ENCODE measurements around the gene AJAP1.

AJAP1 gene

GRCh38 chr1:4626560-4627319, 27.7 kb upstream of the AJAP1 start:
- no peaks in the 10 kb centered on the region for H3K27me3 ChIP-seq (ENCODE audit: insufficient read depth, low read length, poor library complexity)
- no peak overlapping the region for H4K5ac ChIP-seq (ENCODE audit: low read length)
- no CpG with 5 or more reads among the region's 9 CpGs for WGBS (ENCODE audit: extremely low coverage, insufficient coverage, low lambda C conversion rate)
- no peak overlapping the region for H3K27ac ChIP-seq (ENCODE audit: low read depth, low read length)
- no peak overlapping the region for H3K18ac ChIP-seq (ENCODE audit: low read length)
- no peak overlapping the region for H3K9ac ChIP-seq (ENCODE audit: low read length)
- no peaks in the 10 kb centered on the region for H3K79me1 ChIP-seq (ENCODE audit: low read length)
- H3K23ac ChIP-seq (ENCODE audit: low read length): no peak overlapping the region
- H3K36me3 ChIP-seq (ENCODE audit: control insufficient read depth, insufficient read depth, low read length): no peaks in the 10 kb centered on the region
- H4K8ac ChIP-seq (ENCODE audit: low read depth, low read length): no peak overlapping the region
- no peak overlapping the region for H2BK120ac ChIP-seq (ENCODE audit: low read depth, low read length)
- no peaks in the 10 kb centered on the region for H3K4me1 ChIP-seq (ENCODE audit: control insufficient read depth, low read depth, low read length)
- no peak for DNase-seq
- no peak overlapping the region for H3K56ac ChIP-seq (ENCODE audit: low read length)
- H3K4ac ChIP-seq (ENCODE audit: low read depth, low read length): no peak overlapping the region
- H2BK5ac ChIP-seq (ENCODE audit: low read length): no peak overlapping the region
- no peak overlapping the region for H2BK15ac ChIP-seq (replicated peaks; ENCODE audit: low read depth)
- no peaks in the 10 kb centered on the region for H3K79me2 ChIP-seq (ENCODE audit: control insufficient read depth, insufficient read depth, low read length)
- H3K4me2 ChIP-seq (ENCODE audit: low read length): no peak overlapping the region
- no peak overlapping the region for H3K4me3 ChIP-seq (ENCODE audit: low read length)
- no peak overlapping the region for H2AK5ac ChIP-seq (ENCODE audit: low read length)

- Histone ChIP-seq H3K4me1 (ENCODE audit: control insufficient read depth, low read depth, low read length) (no peaks in the 10 kb centered on the region), H3K79me2 (ENCODE audit: control insufficient read depth, insufficient read depth, low read length) (no peaks in the 10 kb centered on the region), H3K36me3 (ENCODE audit: control insufficient read depth, insufficient read depth, low read length) (no peaks in the 10 kb centered on the region), H3K4me3 (ENCODE audit: low read length) (no peak overlapping the region), H3K79me1 (ENCODE audit: low read length) (no peaks in the 10 kb centered on the region), H3K4ac (ENCODE audit: low read depth, low read length) (no peak overlapping the region), H3K27ac (ENCODE audit: low read depth, low read length) (no peak overlapping the region), H3K27me3 (ENCODE audit: insufficient read depth, low read length, poor library complexity) (no peaks in the 10 kb centered on the region), H2BK15ac (replicated peaks; ENCODE audit: low read depth) (no peak overlapping the region), H3K9ac (ENCODE audit: low read length) (no peak overlapping the region), H3K18ac (ENCODE audit: low read length) (no peak overlapping the region), H3K56ac (ENCODE audit: low read length) (no peak overlapping the region), H3K23ac (ENCODE audit: low read length) (no peak overlapping the region), H4K5ac (ENCODE audit: low read length) (no peak overlapping the region), H2BK120ac (ENCODE audit: low read depth, low read length) (no peak overlapping the region), H4K8ac (ENCODE audit: low read depth, low read length) (no peak overlapping the region), H2BK5ac (ENCODE audit: low read length) (no peak overlapping the region), H3K4me2 (ENCODE audit: low read length) (no peak overlapping the region), H2AK5ac (ENCODE audit: low read length) (no peak overlapping the region)
- WGBS (ENCODE audit: extremely low coverage, insufficient coverage, low lambda C conversion rate): no CpG with 5 or more reads among the region's 12 CpGs
- DNase-seq: no peak
Measured at GRCh38 chr1:4627353-4627752, 27.1 kb upstream of the AJAP1 start.

DNA sequence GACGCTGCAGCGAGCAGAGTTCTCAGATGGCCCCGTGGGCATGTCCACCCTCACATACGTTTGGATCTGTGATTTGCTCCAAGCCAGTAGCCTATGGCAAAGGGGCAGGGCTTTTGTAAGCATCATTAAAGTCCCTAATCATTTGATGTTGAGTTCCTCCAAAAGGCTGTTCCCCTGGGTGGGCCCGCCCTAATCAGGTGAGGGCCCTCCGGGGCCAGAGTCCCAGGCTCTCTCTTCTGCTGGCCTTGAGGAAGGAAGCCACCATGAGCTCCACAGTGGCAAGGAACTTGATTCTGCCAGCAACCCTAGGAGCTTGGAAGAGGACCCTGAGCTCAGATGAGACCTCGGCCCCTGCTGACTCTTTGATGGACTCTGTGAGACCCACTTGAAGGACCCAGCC, 25.4 kb upstream of the AJAP1 start:
- H3K9ac ChIP-seq (ENCODE audit: low read length): no peak overlapping the region
- H3K79me2 ChIP-seq (ENCODE audit: control insufficient read depth, insufficient read depth, low read length): no peaks in the 10 kb centered on the region
- H2BK15ac ChIP-seq (replicated peaks; ENCODE audit: low read depth): no peak overlapping the region
- H3K4me2 ChIP-seq (ENCODE audit: low read length): no peak overlapping the region
- no peak overlapping the region for H3K23ac ChIP-seq (ENCODE audit: low read length)
- no peak overlapping the region for H4K8ac ChIP-seq (ENCODE audit: low read depth, low read length)
- H3K27ac ChIP-seq (ENCODE audit: low read depth, low read length): no peak overlapping the region
- H3K79me1 ChIP-seq (ENCODE audit: low read length): no peaks in the 10 kb centered on the region
- no peak overlapping the region for H4K5ac ChIP-seq (ENCODE audit: low read length)
- DNase-seq: no peak
- H2BK120ac ChIP-seq (ENCODE audit: low read depth, low read length): no peak overlapping the region
- H3K4me3 ChIP-seq (ENCODE audit: low read length): no peak overlapping the region
- no peak overlapping the region for H2BK5ac ChIP-seq (ENCODE audit: low read length)
- no peaks in the 10 kb centered on the region for H3K4me1 ChIP-seq (ENCODE audit: control insufficient read depth, low read depth, low read length)
- no peaks in the 10 kb centered on the region for H3K27me3 ChIP-seq (ENCODE audit: insufficient read depth, low read length, poor library complexity)
- H3K56ac ChIP-seq (ENCODE audit: low read length): no peak overlapping the region
- H2AK5ac ChIP-seq (ENCODE audit: low read length): no peak overlapping the region
- no peaks in the 10 kb centered on the region for H3K36me3 ChIP-seq (ENCODE audit: control insufficient read depth, insufficient read depth, low read length)
- H3K4ac ChIP-seq (ENCODE audit: low read depth, low read length): no peak overlapping the region
- no peak overlapping the region for H3K18ac ChIP-seq (ENCODE audit: low read length)
- no CpG with 5 or more reads among the region's 7 CpGs for WGBS (ENCODE audit: extremely low coverage, insufficient coverage, low lambda C conversion rate)

DNA sequence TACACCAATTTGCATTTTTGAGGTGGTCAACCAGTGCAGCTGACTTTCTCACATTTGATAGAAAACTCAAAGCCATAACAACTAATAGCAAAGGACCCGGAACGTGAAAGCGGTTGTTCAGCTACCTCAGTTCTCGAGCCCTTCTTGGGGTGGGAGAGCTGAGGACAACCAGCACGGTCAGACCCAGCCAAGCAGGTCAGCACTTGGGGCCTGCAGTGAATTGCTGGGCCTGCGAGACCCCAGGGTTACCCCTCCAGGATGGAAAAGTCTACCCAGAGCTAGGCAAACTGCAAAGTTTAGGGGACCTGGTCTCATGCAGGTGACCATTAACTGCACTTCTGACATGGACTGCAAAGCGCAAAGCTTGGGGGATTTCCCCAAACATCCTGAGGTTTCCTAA, 23.8 kb upstream of the AJAP1 start:
- no peak overlapping the region for H2BK5ac ChIP-seq (ENCODE audit: low read length)
- H4K8ac ChIP-seq (ENCODE audit: low read depth, low read length): no peak overlapping the region
- H3K23ac ChIP-seq (ENCODE audit: low read length): no peak overlapping the region
- H3K4me1 ChIP-seq (ENCODE audit: control insufficient read depth, low read depth, low read length): no peaks in the 10 kb centered on the region
- no peak overlapping the region for H3K4me3 ChIP-seq (ENCODE audit: low read length)
- no peak overlapping the region for H3K27ac ChIP-seq (ENCODE audit: low read depth, low read length)
- no peak for DNase-seq
- H2BK120ac ChIP-seq (ENCODE audit: low read depth, low read length): no peak overlapping the region
- no peaks in the 10 kb centered on the region for H3K79me1 ChIP-seq (ENCODE audit: low read length)
- no peaks in the 10 kb centered on the region for H3K36me3 ChIP-seq (ENCODE audit: control insufficient read depth, insufficient read depth, low read length)
- no peaks in the 10 kb centered on the region for H3K27me3 ChIP-seq (ENCODE audit: insufficient read depth, low read length, poor library complexity)
- WGBS (ENCODE audit: extremely low coverage, insufficient coverage, low lambda C conversion rate): no CpG with 5 or more reads among the region's 7 CpGs
- no peak overlapping the region for H4K5ac ChIP-seq (ENCODE audit: low read length)
- H3K56ac ChIP-seq (ENCODE audit: low read length): no peak overlapping the region
- no peak overlapping the region for H3K4ac ChIP-seq (ENCODE audit: low read depth, low read length)
- H3K4me2 ChIP-seq (ENCODE audit: low read length): no peak overlapping the region
- H3K18ac ChIP-seq (ENCODE audit: low read length): no peak overlapping the region
- no peaks in the 10 kb centered on the region for H3K79me2 ChIP-seq (ENCODE audit: control insufficient read depth, insufficient read depth, low read length)
- H3K9ac ChIP-seq (ENCODE audit: low read length): no peak overlapping the region
- H2AK5ac ChIP-seq (ENCODE audit: low read length): no peak overlapping the region
- H2BK15ac ChIP-seq (replicated peaks; ENCODE audit: low read depth): no peak overlapping the region

- no peak overlapping the region for H3K4me2 ChIP-seq (ENCODE audit: low read length)
- no peak overlapping the region for H2AK5ac ChIP-seq (ENCODE audit: low read length)
- no peaks in the 10 kb centered on the region for H3K36me3 ChIP-seq (ENCODE audit: control insufficient read depth, insufficient read depth, low read length)
- no peak overlapping the region for H3K56ac ChIP-seq (ENCODE audit: low read length)
- H2BK120ac ChIP-seq (ENCODE audit: low read depth, low read length): no peak overlapping the region
- no peak for DNase-seq
- no CpG with 5 or more reads among the region's 5 CpGs for WGBS (ENCODE audit: extremely low coverage, insufficient coverage, low lambda C conversion rate)
- H2BK15ac ChIP-seq (replicated peaks; ENCODE audit: low read depth): no peak overlapping the region
- H3K4me3 ChIP-seq (ENCODE audit: low read length): no peak overlapping the region
- H3K79me1 ChIP-seq (ENCODE audit: low read length): no peaks in the 10 kb centered on the region
- H3K27ac ChIP-seq (ENCODE audit: low read depth, low read length): no peak overlapping the region
- H3K18ac ChIP-seq (ENCODE audit: low read length): no peak overlapping the region
- H4K8ac ChIP-seq (ENCODE audit: low read depth, low read length): no peak overlapping the region
- no peak overlapping the region for H3K23ac ChIP-seq (ENCODE audit: low read length)
- H3K4me1 ChIP-seq (ENCODE audit: control insufficient read depth, low read depth, low read length): no peaks in the 10 kb centered on the region
- H4K5ac ChIP-seq (ENCODE audit: low read length): no peak overlapping the region
- no peak overlapping the region for H3K4ac ChIP-seq (ENCODE audit: low read depth, low read length)
- H2BK5ac ChIP-seq (ENCODE audit: low read length): no peak overlapping the region
- H3K9ac ChIP-seq (ENCODE audit: low read length): no peak overlapping the region
- H3K79me2 ChIP-seq (ENCODE audit: control insufficient read depth, insufficient read depth, low read length): no peaks in the 10 kb centered on the region
- no peaks in the 10 kb centered on the region for H3K27me3 ChIP-seq (ENCODE audit: insufficient read depth, low read length, poor library complexity)
Measured at GRCh38 chr1:4631321-4631720, 23.1 kb upstream of the AJAP1 start.

GRCh38 chr1:4633346-4633745, 21.1 kb upstream of the AJAP1 start:
- no peak overlapping the region for H2BK120ac ChIP-seq (ENCODE audit: low read depth, low read length)
- no peaks in the 10 kb centered on the region for H3K27me3 ChIP-seq (ENCODE audit: insufficient read depth, low read length, poor library complexity)
- H3K36me3 ChIP-seq (ENCODE audit: control insufficient read depth, insufficient read depth, low read length): no peaks in the 10 kb centered on the region
- no peak overlapping the region for H2BK15ac ChIP-seq (replicated peaks; ENCODE audit: low read depth)
- H3K4me1 ChIP-seq (ENCODE audit: control insufficient read depth, low read depth, low read length): no peaks in the 10 kb centered on the region
- no peak overlapping the region for H3K23ac ChIP-seq (ENCODE audit: low read length)
- no peak overlapping the region for H3K56ac ChIP-seq (ENCODE audit: low read length)
- H3K4ac ChIP-seq (ENCODE audit: low read depth, low read length): no peak overlapping the region
- H2AK5ac ChIP-seq (ENCODE audit: low read length): no peak overlapping the region
- no peak overlapping the region for H4K5ac ChIP-seq (ENCODE audit: low read length)
- no peak overlapping the region for H4K8ac ChIP-seq (ENCODE audit: low read depth, low read length)
- WGBS (ENCODE audit: extremely low coverage, insufficient coverage, low lambda C conversion rate): no CpG with 5 or more reads among the region's 9 CpGs
- no peak overlapping the region for H3K4me3 ChIP-seq (ENCODE audit: low read length)
- no peaks in the 10 kb centered on the region for H3K79me1 ChIP-seq (ENCODE audit: low read length)
- no peak overlapping the region for H3K27ac ChIP-seq (ENCODE audit: low read depth, low read length)
- H3K9ac ChIP-seq (ENCODE audit: low read length): no peak overlapping the region
- no peaks in the 10 kb centered on the region for H3K79me2 ChIP-seq (ENCODE audit: control insufficient read depth, insufficient read depth, low read length)
- no peak overlapping the region for H2BK5ac ChIP-seq (ENCODE audit: low read length)
- H3K4me2 ChIP-seq (ENCODE audit: low read length): no peak overlapping the region
- H3K18ac ChIP-seq (ENCODE audit: low read length): no peak overlapping the region
- DNase-seq: no peak
